GM19099 (cell line): ENCODE data around the gene PDZRN3.

ENCODE experiments used
- POLR2A ChIP-seq: IDR thresholded peaks from 3 replicates; pipeline ENCODE4 v1.6.1; 2011; ENCODE audit warnings: low read depth; ENCODE audit not compliant: insufficient read length; ENCODE audit errors: extremely low read depth

PDZRN3 gene

DNA sequence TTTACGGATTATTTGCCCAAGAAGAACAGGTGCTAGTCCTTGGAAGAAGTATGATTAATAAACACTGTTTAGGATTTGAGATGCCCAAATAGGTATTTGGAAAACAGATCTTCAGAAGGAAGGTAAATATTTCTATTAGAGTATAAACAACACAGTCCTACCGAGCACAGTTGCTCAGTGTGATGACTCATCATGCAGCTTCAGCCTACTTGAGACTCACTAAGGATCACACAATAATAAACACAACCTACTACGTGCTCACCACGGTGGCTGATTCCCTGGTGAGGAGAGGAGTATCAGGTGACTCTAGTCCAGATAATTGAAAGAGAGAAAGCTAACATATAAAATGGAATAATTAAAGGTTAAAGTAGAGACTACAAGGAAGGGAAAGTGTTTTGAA lies 72.0 kb downstream of the PDZRN3 start:
- TF ChIP-seq POLR2A, result no peak

DNA sequence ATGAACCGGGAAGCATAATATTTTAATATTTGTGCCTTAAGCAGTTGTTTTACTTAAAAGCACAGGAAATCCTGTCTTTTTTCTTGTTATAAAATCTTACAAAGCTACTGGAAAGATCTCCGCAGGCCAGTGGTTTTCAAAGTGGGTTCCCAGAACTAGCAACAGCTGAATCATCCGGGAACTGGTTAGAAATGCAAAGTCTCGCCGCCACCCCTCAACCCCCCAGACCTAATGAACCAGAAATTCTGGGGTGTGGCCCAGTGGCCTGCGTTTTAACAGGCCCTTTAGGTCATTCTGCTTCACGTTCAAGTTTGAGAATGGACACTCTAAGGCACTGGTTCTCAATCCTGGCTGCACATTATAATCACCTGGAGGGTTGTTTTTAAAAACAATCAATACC lies 74.7 kb downstream of the PDZRN3 start:
- TF ChIP-seq POLR2A, result no peak

DNA sequence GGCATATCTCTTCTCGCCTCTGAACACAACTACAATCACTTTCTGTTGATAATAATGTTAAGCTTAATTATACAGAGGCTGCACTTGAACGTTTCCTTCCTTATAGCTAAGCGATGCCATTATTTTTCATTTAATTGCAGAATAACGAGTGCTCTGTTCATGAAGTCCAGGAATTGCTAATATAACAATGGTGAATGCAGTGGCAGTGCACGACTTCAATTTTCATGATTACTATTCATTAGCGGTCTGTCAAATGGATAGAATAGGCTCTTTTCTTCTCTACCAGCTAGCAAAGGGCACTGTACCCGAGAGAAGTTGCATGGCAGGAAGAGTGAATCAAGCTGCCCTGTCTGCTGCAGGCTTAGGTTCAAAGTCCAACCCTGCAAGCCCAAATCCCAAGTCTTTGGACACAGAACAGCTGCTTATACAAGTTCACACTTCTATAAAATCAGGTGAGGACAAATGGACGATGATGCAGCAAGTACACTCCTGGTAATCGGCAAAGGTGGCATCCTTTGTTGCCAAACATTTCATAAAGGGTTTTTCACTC lies 75.6 kb downstream of the PDZRN3 start:
- TF ChIP-seq POLR2A, result no peak

DNA sequence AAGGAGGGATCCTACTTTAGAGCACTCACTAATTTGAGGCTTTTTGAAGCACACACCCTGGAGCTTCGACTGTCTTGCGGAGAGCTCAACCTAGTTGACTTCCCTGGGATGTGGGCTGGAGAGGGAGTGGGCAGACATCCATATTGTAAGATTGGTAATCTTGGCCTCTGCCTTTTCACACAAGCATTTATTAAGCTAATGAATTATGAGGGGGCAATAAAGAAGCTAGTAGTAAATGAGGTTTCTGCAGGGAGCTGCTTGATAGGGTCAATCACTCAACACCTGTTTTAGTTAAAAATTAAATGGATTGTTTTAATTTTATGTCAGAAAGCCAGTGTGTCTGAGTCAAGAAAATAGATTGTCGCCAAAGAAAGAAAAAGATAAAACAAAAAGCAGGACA lies 76.3 kb downstream of the PDZRN3 start:
- TF ChIP-seq POLR2A, result no peak

DNA sequence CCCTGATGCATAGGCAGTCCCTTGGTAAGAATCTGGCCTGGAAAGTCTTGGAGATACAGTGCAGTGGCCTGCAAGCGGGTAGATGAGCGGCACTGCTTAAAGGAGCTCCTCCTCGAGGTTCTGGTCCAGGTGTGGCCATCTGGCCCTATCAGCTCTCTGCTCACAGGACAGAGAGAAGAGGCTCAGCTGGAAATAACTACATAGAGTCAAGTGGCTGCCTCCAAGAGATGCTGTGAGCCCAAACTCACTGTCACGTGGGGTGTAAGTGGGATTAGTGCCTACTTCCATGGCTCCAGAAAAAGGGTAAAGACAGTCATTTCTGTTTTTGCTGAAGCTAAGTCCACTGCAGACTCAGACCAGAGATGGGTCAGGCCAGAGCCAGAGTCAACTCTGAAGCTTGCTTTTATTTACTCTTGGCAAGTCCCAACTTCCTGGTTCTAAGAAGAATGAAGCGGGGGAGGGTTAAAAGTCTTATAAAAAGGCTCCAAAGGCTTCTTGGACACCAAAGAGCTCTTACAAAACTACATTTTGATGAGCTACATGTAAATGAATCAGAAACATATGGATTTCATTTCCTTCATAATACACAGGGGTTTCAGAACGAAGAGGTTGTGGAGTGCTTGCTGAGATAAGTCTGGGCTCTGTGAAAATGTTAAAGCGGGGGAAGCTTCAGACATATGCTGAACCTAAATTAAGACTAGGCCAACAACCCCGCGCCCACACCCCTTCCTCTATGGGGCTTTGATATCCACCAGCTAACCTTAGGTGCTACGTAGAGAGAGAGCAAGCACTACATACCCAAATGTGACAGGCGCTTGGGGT lies 77.1 kb downstream of the PDZRN3 start:
- no peak for TF ChIP-seq POLR2A

DNA sequence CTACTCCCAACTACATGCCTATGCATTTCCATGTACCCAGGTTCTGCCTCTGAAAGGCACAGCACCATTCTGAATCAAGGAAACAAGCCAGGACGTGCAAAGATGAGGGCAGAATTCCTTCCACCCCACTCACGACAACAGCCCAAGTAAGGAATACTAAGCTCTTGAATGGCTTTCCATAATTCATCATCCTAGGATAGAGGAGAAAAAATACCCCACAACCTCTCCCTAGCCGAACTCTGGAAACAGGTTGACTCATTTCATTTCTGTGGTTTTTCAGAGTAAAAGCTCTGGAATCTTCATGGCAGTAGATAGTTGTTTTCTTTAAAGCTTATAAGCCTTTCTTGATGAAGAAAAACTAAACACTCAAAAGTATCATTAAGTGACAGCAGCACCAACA lies 77.8 kb downstream of the PDZRN3 start:
- no peak for TF ChIP-seq POLR2A

DNA sequence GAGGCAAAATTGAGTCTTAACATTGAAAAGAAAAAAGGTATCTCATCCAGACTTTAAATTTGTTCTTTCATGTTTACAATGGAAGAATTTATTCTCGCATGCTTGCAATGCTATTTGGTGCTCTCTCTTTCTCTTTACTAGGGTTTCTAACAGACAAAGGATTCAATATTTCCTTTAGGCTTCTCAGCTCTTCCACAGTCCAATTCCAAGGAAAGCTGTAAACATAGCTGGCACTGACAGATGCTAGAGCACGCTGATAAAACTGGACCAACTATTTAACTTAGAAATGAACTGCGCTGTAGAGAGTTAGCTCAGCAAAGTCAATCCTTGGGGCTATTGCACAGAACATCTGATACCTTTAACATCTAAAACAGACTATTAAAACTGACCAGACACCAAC lies 81.3 kb downstream of the PDZRN3 start:
- TF ChIP-seq POLR2A, result no peak

DNA sequence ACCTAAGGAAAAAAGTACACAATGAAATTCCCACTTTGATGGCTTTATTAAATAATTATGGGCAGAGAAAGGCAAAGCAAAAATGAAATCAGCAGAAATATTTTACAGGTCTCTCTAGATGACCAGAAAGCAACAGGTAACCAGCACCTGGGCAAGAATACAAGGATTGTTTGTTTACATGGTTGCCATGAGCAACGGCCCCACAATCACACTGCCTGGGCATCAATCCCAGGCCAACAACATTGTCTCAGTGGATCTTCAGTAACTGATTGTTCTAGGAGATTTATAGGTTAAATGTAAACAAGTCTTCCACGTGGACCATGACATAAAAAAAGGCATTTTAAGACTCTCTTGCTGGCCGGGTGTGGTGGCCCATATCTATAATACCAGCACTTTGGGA lies 82.6 kb downstream of the PDZRN3 start:
- no peak for TF ChIP-seq POLR2A

DNA sequence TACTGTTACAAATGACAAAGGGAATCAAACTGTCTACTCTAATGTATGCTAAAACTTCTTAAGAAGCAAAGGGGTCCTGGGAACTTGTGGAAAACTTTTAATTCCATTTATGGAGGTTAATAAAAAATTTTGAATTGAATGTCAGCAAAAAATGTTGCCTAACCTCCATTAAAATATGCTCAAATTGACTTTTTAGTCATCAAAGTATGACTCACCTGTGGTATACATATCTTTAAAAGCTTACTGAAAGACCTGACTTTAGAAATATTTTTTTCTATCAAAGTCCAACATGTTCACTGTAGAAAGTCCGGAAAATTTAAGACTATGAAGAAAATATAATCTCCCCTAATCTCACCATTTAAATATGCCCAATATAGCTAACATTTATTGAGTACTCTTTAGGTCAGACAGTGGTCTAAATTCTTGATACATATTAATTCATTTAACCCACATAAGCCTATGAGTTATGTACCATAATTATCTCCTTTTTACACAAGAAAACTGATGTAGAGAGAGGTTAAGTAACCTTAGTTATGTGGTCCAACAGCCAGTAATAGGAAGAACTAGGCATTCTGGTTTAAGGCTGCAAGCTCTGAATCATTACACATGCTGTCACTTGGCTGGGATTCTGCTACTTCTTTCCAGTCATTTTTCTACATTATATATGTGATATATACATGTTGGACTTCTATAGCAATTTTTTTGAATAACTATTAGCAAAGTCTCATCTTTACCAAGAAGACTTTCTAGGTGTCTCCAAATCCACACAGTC lies 83.6 kb downstream of the PDZRN3 start:
- no peak for TF ChIP-seq POLR2A

DNA sequence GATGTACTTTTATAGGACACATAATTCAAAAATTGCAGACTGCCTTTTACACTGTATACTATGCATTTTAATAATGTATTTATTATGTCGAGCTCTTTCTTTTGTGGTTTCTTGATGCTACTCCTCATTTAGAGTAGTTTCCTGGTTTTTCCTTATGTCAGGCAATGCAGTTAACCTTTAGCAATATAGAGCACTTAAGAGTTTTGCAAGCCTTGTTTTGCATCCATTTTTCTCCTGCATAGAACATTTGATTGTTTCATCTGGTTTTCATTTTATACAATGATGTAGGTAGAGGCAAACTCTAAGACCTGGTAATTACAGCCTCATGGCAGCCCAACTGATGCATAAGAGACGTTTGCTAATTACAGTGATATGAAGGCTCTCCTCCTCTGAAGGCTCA lies 86.3 kb downstream of the PDZRN3 start:
- no peak for TF ChIP-seq POLR2A

DNA sequence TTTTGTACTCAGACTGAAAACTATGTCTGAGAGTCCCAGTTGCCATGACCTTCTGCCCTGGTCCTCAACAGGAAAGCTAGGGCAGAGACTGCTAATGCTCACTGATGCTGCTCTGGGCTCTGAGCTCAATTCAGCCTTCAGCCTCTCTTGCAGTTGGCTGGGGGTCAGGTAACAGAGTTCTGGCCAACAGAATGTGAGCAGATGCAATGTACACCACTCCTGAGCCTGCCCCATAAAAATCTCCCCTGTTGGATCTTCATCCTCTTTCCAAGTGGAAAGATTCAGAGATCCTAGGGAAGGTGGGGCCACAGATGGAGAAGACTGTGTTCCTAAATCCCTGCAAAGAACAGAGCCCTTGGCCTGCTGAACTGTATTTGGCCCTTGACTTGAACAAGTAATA lies 87.8 kb downstream of the PDZRN3 start:
- TF ChIP-seq POLR2A, result no peak

DNA sequence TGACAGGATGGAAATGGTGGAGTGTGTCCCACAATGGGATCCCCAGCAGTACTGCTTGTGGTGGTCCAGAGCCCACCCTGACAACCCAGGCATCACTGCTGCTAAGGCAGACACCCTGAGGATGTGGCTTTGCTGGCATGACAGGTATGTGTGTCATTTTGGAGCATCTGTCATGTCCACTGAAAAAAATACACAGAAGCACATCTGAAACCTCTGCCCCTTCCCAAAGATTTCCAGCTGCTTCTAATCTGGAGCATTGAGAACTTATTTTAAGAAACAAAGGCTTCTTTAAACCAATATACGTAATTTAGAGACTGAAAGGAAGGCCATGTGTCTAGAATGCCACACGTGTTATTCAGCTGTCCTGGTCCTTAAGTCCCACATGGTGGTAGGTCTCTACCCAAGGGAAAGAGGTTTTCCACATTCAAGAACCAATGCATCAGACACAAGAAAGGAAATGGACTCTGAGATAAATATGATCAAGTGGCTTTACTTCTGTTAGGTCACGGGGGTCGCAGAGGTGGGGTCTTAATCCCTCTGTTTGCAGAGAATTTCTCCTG lies 88.3 kb downstream of the PDZRN3 start:
- no peak for TF ChIP-seq POLR2A

DNA sequence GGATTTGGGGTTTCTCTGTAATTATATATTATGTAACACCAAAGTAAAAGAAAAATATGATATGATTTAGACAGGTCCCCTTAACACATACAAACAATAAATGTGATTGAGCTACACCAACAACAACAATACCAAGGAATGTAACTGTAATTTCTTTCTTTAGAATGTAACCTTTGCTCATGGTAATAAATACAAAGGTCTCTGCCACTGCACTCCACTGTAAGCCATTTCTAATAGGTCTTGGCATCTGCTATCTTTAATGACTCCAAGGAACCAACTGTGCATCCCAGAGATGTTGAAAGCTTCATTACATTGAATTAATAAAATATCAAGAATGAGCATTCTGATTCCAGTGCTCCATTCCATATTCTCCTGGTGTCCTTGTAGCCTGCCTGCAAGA lies 88.8 kb downstream of the PDZRN3 start:
- TF ChIP-seq POLR2A, result no peak

DNA sequence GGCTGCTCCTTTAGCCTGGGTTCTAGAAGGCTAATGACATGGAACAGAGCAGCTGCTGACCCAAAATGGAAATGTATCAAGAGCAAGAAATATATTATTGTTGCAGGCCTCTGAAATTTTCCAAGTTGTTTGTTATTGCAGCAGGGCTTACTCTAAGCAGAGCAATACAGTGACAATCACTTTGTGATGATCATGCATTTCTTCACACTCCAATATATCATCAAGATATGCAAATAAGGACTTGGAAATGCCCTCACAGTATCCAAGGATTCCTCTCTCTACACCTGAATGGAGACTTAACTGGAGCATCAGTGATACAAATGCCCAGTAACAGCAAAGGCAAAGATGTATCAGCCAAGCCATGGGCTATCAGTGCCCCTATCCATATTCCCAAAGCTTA lies 89.6 kb downstream of the PDZRN3 start:
- TF ChIP-seq POLR2A, result no peak

DNA sequence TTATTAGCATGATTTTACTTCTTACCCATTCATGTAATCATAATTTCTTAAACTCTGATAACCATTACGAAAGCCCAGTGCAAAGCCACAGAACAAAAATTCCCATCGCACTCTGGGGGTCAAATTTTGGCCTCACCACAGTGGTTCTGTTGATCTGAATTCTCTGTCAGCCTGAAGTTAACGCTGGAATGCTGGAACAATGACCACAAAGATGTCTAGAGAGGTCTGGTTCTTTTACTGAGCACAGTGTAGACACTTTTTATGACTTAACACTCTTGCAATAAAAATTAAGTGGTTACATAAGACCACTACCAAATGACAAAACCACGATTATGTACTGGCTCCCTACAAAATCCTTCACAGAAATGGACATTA lies 94.7 kb downstream of the PDZRN3 start:
- TF ChIP-seq POLR2A, result no peak
